Skeletal muscle tissue (tissue), 4 donors: ENCODE results near the gene ING4. TPM values are rescaled to one million over a fixed set of nuclear protein-coding genes. Genes with fewer than 3 reads are reported as not detected.

Source experiments
- H3K27ac ChIP-seq: one replicate; pipeline ENCODE4 v1.7.0; 2013; ENCODE audit warnings: mild to moderate bottlenecking, low read depth, low read length, inconsistent platforms
- H3K27me3 ChIP-seq, 3 donors: one replicate each; pipeline ENCODE4 v1.7.0; 2013; ENCODE audit warnings: low read length in 3 of 3; ENCODE audit not compliant: control insufficient read depth in 3 of 3, insufficient read depth in 3 of 3
- H3K36me3 ChIP-seq, 3 donors: one replicate each; pipeline ENCODE4 v1.7.0; 2013; ENCODE audit warnings: low read length in 3 of 3; ENCODE audit not compliant: control insufficient read depth in 3 of 3, insufficient read depth in 3 of 3
- H3K4me1 ChIP-seq, 3 donors: one replicate each; pipeline ENCODE4 v1.7.0; 2013; ENCODE audit warnings: low read length in 3 of 3, mild to moderate bottlenecking in 3 of 3; ENCODE audit not compliant: control insufficient read depth in 3 of 3, insufficient read depth in 3 of 3
- H3K4me3 ChIP-seq, 3 donors: one replicate each; pipeline ENCODE4 v1.7.0; 2013; ENCODE audit warnings: low read length in 3 of 3
- H3K9ac ChIP-seq, 3 donors: one replicate each; pipeline ENCODE4 v1.7.0; 2013; ENCODE audit warnings: low read length in 3 of 3, mild to moderate bottlenecking in 3 of 3, moderate library complexity in 2 of 3, low read depth in 1 of 3
- H3K9me3 ChIP-seq, 3 donors: one replicate each; pipeline ENCODE4 v1.7.0; 2013; ENCODE audit warnings: low read length in 3 of 3; ENCODE audit not compliant: control insufficient read depth in 3 of 3
- total RNA-seq: library from RNA; depleted of rRNA; stranded (reverse); fragments of >200 nt; gene quantifications from one replicate; pipeline ENCODE4 v1.2.3, GENCODE V29; 2014
- donor health status: Osteomylitis.

ING4 gene
- total RNA-seq, 1 donor from 2014 or later: 38.1 TPM

GRCh38 chr12:6697584-6698351 lies 34.8 kb upstream of the ING4 start:
- Histone ChIP-seq H3K9me3 (no peaks in the 10 kb centered on the region), H3K36me3 (no peaks in the 10 kb centered on the region), H3K4me3 (no peak overlapping the region), H3K27me3 (peaks cover 56 to 84% (median 75%) of the 10 kb centered on the region in 3 donors), H3K27ac (no peak overlapping the region), H3K4me1 (peaks cover 4 to 5% (median 5%) of the 10 kb centered on the region in 3 donors), H3K9ac (no peak overlapping the region)

DNA sequence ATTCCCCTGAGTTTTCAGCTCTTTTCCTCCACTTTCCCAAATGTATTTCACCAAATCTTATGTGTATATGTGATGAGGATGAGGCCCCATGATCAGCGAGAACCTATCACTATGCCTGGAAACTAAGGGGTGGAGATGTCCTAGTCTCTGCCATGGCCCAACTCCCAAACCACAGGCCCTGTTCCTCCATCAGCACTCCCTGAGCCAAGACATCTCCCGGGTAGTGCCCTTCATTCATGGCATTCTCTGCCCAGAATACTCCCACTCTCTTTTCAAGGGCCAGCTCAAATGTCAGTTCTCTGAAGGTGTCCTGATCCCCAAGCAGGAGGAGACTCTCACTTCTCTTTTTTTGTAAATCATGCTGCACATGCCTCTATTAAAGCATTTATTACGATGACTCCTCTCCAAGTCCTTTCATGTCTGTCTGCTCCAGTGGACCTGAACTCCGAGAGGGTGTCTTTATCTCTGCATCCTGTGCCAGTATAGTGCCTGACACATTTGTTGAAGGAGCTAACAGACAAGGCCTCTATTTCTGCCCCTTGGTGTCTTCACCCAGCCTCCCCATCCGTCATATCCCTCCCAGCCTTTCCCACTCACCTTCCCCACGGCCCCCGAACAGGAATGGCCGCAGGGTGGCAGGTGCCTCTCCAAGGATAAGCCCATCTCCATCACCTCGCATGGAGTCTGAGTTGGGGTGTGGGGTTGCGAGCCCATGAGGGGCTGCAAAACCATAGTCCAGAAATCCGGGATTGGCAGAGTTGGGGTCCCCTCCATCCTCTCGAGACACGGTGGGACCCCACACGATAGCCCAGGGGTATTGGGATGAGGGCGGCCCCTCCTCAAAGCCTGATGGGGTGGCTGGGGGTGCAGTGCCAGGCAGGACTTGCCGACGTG lies 34.0 kb upstream of the ING4 start:
- no peak overlapping the region for H3K9ac ChIP-seq
- no peak overlapping the region for H3K27ac ChIP-seq
- peaks cover 4 to 5% (median 5%) of the 10 kb centered on the region in 3 donors for H3K4me1 ChIP-seq
- no peaks in the 10 kb centered on the region for H3K9me3 ChIP-seq
- no peak overlapping the region for H3K4me3 ChIP-seq
- no peaks in the 10 kb centered on the region for H3K36me3 ChIP-seq
- peaks cover 53 to 80% (median 71%) of the 10 kb centered on the region in 3 donors for H3K27me3 ChIP-seq

GRCh38 chr12:6695313-6696045 lies 32.6 kb upstream of the ING4 start:
- Histone ChIP-seq H3K27me3 (peaks cover 43 to 67% (median 58%) of the 10 kb centered on the region in 3 donors), H3K9ac (no peak overlapping the region), H3K9me3 (no peaks in the 10 kb centered on the region)

DNA sequence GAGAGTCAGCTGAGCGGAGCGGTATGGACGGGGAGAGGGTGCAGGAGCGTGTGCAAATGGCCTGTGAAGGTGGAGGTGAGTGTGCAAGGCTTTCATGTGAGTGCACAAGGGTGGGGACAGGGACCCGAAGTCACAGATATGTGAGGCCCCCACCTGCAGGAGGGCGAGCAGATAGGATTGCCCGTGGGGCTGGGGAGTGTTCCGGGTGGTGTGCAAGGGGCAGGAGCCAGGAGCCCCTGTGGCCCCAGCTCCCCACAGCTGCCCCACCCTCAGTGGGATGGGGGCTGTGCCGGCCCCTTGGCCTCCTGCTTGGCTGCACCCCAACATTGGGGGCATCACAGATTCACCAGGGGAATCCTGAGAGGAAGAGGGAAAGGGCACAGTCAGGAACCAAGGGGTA lies 31.8 kb upstream of the ING4 start:
- Histone ChIP-seq H3K27ac (no peak overlapping the region), H3K4me1 (peaks cover 3 to 8% (median 7%) of the 10 kb centered on the region in 3 donors), H3K4me3 (no peak overlapping the region), H3K9me3 (no peaks in the 10 kb centered on the region), H3K9ac (no peak overlapping the region), H3K27me3 (peaks cover 36 to 62% (median 54%) of the 10 kb centered on the region in 3 donors), H3K36me3 (no peaks in the 10 kb centered on the region)

More at GRCh38 chr12:6695313-6696045, 32.6 kb upstream of the ING4 start:
- Histone ChIP-seq H3K27ac (no peak overlapping the region), H3K36me3 (no peaks in the 10 kb centered on the region), H3K4me1 (peaks cover 0 to 2% (median under 1%) of the 10 kb centered on the region in 3 donors), H3K4me3 (no peak overlapping the region)

DNA sequence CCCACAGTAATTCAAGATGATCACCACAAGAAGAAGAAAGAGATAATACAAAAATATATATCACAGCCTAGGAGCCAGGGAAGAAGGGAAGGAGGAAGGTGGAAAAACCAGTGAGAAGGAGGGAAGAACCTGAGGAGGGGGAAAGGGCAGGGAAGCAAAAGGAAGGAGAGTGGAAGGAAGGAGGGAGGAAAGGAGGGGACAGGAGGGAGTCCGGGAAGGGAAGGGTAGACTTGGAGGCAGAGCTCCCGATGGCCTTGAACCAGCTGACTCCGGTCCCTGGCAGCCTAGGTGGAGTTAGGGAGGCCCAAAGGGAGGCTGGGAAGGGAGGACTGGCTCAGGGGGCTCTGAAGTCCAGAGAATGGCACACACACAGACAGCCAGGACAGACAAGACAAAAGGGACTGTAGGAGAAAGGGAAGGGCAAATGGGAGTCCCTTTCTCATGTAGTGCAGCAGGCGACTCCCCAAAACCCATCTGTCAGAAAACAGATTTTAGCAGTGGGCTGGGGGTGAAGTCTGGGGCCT lies 31.0 kb upstream of the ING4 start:
- Histone ChIP-seq H3K27me3 (peaks cover 28 to 54% (median 46%) of the 10 kb centered on the region in 3 donors), H3K36me3 (no peaks in the 10 kb centered on the region), H3K4me3 (no peak overlapping the region), H3K9ac (no peak overlapping the region), H3K4me1 (peaks cover 3 to 8% (median 7%) of the 10 kb centered on the region in 3 donors), H3K27ac (no peak overlapping the region), H3K9me3 (no peaks in the 10 kb centered on the region)

DNA sequence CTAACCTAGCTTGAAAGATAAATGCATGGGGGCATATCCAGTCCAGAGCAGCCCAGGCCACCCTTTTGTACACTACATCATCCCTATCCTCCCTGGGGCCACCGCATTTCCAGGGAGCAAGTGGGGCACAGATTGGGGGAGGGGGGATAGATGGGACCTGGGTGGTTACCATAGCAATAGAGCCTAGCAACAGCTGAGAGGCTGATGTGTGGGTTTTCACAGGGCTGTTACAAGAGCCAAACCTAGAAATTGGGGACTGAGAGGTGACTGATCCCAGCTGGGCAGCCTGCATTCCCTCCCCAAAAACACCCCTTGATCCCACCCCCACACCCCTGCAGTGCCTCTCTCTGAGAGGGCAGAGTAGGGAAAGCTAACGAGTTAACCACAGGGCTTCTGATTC lies 30.0 kb upstream of the ING4 start:
- no peaks in the 10 kb centered on the region for H3K9me3 ChIP-seq
- H3K4me1 ChIP-seq: peaks cover 11 to 16% (median 15%) of the 10 kb centered on the region in 3 donors
- H3K4me3 ChIP-seq: no peak overlapping the region
- H3K27ac ChIP-seq: no peak overlapping the region
- H3K9ac ChIP-seq: no peak overlapping the region
- H3K36me3 ChIP-seq: no peaks in the 10 kb centered on the region
- peaks cover 20 to 47% (median 36%) of the 10 kb centered on the region in 3 donors for H3K27me3 ChIP-seq

GRCh38 chr12:6691473-6691872 lies 28.6 kb upstream of the ING4 start:
- Histone ChIP-seq H3K9me3 (no peaks in the 10 kb centered on the region), H3K4me1 (peaks cover 19 to 30% (median 26%) of the 10 kb centered on the region in 3 donors), H3K36me3 (peaks cover 0 to 4% (median 0%) of the 10 kb centered on the region in 3 donors), H3K27ac (no peak overlapping the region), H3K9ac (no peak overlapping the region), H3K27me3 (peaks cover 17 to 34% (median 23%) of the 10 kb centered on the region in 3 donors), H3K4me3 (no peak overlapping the region)

DNA sequence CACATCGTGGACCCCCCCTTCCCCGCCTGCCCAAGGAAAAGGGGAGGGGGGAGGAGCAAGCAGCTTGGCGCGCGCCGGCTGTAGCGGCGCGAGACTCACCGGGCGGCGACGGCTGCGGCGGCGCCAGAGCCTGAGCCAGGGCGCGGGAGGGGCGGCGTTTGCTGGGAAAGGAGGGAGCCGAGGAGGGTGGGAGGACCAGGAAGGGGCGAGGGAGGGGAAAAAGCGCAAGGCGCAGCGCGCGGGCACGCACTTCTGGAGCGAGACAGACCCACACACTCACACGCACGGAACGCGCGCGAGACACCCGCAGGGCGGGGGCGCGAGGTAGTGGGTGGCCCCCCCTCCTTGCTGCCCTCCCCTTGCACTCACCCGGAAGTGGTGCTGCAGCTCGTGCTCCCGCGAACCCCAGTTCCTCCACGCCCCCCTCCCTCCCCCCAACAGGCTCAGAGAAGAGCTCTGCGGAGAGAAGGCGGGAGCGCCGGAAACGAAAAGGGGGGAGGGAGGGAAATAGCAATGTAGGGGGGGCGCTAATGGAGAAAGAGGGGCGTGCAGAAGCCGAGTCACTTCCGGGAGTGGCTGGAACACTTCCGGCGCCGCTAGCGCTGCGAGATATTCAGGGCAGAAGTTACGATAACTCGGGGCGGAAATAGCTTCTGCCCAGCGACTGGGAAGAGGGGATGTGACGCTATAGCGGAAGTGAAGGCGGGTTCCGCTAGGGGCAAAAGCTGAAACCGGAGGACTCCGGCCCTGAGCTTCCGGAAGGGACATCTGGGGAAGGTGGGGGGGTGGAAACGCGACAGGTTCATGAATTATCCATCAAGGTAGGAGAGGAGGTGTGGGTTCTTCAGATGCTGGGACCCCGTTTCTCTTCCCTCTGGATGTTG lies 26.3 kb upstream of the ING4 start, which contains the start of gene ZNF384:
ZNF384 (minus strand) TSS at position 377 of the 884 bp plus-strand sequence. CDS start 9,855 bp downstream, outside the sequence.
- peaks cover 0 to 6% (median 0%) of the 10 kb centered on the region in 3 donors for H3K36me3 ChIP-seq
- H3K4me1 ChIP-seq: peaks cover 19 to 30% (median 26%) of the 10 kb centered on the region in 3 donors

More for the DNA sequence above, 26.3 kb upstream of the ING4 start, which contains the start of gene ZNF384:
- peak within 1 kb of the TSS; percentile 86 to 96 (median 96) for H3K4me3 ChIP-seq
- peak within 1 kb of the TSS; percentile 93 for H3K27ac ChIP-seq
- H3K9me3 ChIP-seq: no peaks in the 10 kb centered on the region
- H3K27me3 ChIP-seq: peaks cover 4 to 11% (median 5%) of the 10 kb centered on the region in 3 donors
- peak within 1 kb of the TSS; percentile 81 to 98 (median 96) for H3K9ac ChIP-seq
